GM23338 (cell line): ENCODE results near the gene TMEM132D.

Experiments used
- EZH2 ChIP-seq: fragments of 200-600 bp; sonication (generic); IDR thresholded peaks from one replicate; pipeline ENCODE4 v1.8.0; 2017; ENCODE audit warnings: antibody characterized with exemption, mild to moderate bottlenecking, low read depth; ENCODE audit not compliant: unreplicated experiment
- EZH2phosphoT487 ChIP-seq: fragments of 200-600 bp; sonication (generic); IDR thresholded peaks from one replicate; pipeline ENCODE4 v1.8.1; 2018; ENCODE audit warnings: antibody characterized with exemption; ENCODE audit not compliant: unreplicated experiment
- JUNB ChIP-seq: IDR thresholded peaks from one replicate; pipeline ENCODE4 v1.6.1; 2016; ENCODE audit warnings: antibody characterized with exemption; ENCODE audit not compliant: unreplicated experiment
- POLR2AphosphoS5 ChIP-seq: IDR thresholded peaks from 2 replicates; pipeline ENCODE4 v1.6.1; 2016; ENCODE audit warnings: antibody characterized with exemption, low read depth
- REST ChIP-seq: IDR thresholded peaks from one replicate; pipeline ENCODE4 v1.6.1; 2018; ENCODE audit warnings: antibody characterized with exemption; ENCODE audit not compliant: unreplicated experiment
- TF ChIP-seq, protein P1 (sequence below), 2 experiments: fragments of 200-600 bp in 1 of 2; sonication (generic) in 1 of 2; conservative IDR thresholded peaks; 2 replicates each; pipeline versions ENCODE4 v1.5.1 to v1.6.1; 2016 to 2017; ENCODE audit warnings: antibody characterized with exemption in 2 of 2, low read depth in 2 of 2, mild to moderate bottlenecking in 2 of 2, moderate library complexity in 1 of 2
- TF ChIP-seq, protein P2 (sequence below): fragments of 250-450 bp; sonication (Bioruptor Pico); IDR thresholded peaks from 2 replicates; pipeline ENCODE4 v1.5.0; 2020; ENCODE audit warnings: mild to moderate bottlenecking, moderate library complexity

- TF ChIP-seq, protein P1, sequence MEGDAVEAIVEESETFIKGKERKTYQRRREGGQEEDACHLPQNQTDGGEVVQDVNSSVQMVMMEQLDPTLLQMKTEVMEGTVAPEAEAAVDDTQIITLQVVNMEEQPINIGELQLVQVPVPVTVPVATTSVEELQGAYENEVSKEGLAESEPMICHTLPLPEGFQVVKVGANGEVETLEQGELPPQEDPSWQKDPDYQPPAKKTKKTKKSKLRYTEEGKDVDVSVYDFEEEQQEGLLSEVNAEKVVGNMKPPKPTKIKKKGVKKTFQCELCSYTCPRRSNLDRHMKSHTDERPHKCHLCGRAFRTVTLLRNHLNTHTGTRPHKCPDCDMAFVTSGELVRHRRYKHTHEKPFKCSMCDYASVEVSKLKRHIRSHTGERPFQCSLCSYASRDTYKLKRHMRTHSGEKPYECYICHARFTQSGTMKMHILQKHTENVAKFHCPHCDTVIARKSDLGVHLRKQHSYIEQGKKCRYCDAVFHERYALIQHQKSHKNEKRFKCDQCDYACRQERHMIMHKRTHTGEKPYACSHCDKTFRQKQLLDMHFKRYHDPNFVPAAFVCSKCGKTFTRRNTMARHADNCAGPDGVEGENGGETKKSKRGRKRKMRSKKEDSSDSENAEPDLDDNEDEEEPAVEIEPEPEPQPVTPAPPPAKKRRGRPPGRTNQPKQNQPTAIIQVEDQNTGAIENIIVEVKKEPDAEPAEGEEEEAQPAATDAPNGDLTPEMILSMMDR (conservative IDR thresholded peaks at IDR 0.05; ENCODE audit: low read depth in 2 of 2) = no peak
- TF ChIP-seq POLR2AphosphoS5 = no peak
- TF ChIP-seq EZH2 = no peak
- no peak for TF ChIP-seq REST
- no peak for TF ChIP-seq JUNB
- TF ChIP-seq, protein P2, sequence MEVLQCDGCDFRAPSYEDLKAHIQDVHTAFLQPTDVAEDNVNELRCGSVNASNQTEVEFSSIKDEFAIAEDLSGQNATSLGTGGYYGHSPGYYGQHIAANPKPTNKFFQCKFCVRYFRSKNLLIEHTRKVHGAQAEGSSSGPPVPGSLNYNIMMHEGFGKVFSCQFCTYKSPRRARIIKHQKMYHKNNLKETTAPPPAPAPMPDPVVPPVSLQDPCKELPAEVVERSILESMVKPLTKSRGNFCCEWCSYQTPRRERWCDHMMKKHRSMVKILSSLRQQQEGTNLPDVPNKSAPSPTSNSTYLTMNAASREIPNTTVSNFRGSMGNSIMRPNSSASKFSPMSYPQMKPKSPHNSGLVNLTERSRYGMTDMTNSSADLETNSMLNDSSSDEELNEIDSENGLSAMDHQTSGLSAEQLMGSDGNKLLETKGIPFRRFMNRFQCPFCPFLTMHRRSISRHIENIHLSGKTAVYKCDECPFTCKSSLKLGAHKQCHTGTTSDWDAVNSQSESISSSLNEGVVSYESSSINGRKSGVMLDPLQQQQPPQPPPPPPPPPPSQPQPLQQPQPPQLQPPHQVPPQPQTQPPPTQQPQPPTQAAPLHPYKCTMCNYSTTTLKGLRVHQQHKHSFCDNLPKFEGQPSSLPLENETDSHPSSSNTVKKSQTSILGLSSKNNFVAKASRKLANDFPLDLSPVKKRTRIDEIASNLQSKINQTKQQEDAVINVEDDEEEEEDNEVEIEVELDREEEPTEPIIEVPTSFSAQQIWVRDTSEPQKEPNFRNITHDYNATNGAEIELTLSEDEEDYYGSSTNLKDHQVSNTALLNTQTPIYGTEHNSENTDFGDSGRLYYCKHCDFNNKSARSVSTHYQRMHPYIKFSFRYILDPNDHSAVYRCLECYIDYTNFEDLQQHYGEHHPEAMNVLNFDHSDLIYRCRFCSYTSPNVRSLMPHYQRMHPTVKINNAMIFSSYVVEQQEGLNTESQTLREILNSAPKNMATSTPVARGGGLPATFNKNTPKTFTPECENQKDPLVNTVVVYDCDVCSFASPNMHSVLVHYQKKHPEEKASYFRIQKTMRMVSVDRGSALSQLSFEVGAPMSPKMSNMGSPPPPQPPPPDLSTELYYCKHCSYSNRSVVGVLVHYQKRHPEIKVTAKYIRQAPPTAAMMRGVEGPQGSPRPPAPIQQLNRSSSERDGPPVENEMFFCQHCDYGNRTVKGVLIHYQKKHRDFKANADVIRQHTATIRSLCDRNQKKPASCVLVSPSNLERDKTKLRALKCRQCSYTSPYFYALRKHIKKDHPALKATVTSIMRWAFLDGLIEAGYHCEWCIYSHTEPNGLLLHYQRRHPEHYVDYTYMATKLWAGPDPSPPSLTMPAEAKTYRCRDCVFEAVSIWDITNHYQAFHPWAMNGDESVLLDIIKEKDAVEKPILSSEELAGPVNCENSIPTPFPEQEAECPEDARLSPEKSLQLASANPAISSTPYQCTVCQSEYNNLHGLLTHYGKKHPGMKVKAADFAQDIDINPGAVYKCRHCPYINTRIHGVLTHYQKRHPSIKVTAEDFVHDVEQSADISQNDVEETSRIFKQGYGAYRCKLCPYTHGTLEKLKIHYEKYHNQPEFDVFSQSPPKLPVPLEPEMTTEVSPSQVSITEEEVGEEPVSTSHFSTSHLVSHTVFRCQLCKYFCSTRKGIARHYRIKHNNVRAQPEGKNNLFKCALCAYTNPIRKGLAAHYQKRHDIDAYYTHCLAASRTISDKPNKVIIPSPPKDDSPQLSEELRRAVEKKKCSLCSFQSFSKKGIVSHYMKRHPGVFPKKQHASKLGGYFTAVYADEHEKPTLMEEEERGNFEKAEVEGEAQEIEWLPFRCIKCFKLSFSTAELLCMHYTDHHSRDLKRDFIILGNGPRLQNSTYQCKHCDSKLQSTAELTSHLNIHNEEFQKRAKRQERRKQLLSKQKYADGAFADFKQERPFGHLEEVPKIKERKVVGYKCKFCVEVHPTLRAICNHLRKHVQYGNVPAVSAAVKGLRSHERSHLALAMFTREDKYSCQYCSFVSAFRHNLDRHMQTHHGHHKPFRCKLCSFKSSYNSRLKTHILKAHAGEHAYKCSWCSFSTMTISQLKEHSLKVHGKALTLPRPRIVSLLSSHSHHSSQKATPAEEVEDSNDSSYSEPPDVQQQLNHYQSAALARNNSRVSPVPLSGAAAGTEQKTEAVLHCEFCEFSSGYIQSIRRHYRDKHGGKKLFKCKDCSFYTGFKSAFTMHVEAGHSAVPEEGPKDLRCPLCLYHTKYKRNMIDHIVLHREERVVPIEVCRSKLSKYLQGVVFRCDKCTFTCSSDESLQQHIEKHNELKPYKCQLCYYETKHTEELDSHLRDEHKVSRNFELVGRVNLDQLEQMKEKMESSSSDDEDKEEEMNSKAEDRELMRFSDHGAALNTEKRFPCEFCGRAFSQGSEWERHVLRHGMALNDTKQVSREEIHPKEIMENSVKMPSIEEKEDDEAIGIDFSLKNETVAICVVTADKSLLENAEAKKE (CRISPR knock-in tag) = no peak
- no peak for TF ChIP-seq EZH2phosphoT487
Observed at GRCh38 chr12:129629901-129630300, 273.9 kb downstream of the TMEM132D start.
